ENCODE measurements around the gene SERPINB7. TPM values are rescaled to one million over a fixed set of nuclear protein-coding genes. Genes with fewer than 3 reads are reported as not detected.

Gene SERPINB7
- total RNA-seq, 1 experiment from 2014 or later = 74.5 TPM

GRCh38 chr18:63788447-63789096 is 13.4 kb downstream of the SERPINB7 start:
- DNase-seq (peak; percentile 96), ATAC-seq (peak; percentile 98)
- Histone ChIP-seq H3K36me3 (ENCODE audit: low read depth, low read length) (peaks cover 11% of the 10 kb centered on the region; the same call in 1 of the 2 replicates), H3K4me3 (ENCODE audit: low read length) (no peak overlapping the region), H3K9ac (ENCODE audit: low read length) (peak overlapping the region; percentile 93), H4K20me1 (ENCODE audit: low read length) (no peaks in the 10 kb centered on the region), H2AFZ (ENCODE audit: low read length) (no peak overlapping the region), H3K9me3 (ENCODE audit: low read length) (no peaks in the 10 kb centered on the region), H3K79me2 (ENCODE audit: low read length) (peaks cover 4% of the 10 kb centered on the region; the same call in 1 of the 2 replicates), H3F3A (ENCODE audit: low read length, unreplicated experiment) (peaks cover 10% of the 10 kb centered on the region), H3K27me3 (ENCODE audit: low read length) (no peaks in the 10 kb centered on the region), H3K4me2 (ENCODE audit: low read length) (peak overlapping the region; percentile 75), H3K4me1 (ENCODE audit: insufficient read depth, low read length) (peaks cover 32% of the 10 kb centered on the region), H3K9me2 (replicated peaks; ENCODE audit: low read length) (no peaks in the 10 kb centered on the region), H3K27ac (ENCODE audit: low read length) (peak overlapping the region; percentile 100)
- ChIA-PET CTCF (no interaction called here), POLR2A (ENCODE audit: unreplicated experiment) (no interaction called here)
- intact Hi-C loops (cut with micrococcal nuclease) = loop anchor here (1.0 kb wide), 1 partner anchor 44 kb away; no protein-coding TSS in a partner anchor
- no TSS peak for BruUV-seq (replicated peaks)
- no peak for TF ChIP-seq EZH2phosphoT487 (IDR thresholded peaks at IDR 0.05; ENCODE audit: borderline replicate concordance, low read length)
- TF ChIP-seq EZH2 (IDR thresholded peaks at IDR 0.05; ENCODE audit: low read length, unreplicated experiment) = no peak
- TF ChIP-seq, protein P1, sequence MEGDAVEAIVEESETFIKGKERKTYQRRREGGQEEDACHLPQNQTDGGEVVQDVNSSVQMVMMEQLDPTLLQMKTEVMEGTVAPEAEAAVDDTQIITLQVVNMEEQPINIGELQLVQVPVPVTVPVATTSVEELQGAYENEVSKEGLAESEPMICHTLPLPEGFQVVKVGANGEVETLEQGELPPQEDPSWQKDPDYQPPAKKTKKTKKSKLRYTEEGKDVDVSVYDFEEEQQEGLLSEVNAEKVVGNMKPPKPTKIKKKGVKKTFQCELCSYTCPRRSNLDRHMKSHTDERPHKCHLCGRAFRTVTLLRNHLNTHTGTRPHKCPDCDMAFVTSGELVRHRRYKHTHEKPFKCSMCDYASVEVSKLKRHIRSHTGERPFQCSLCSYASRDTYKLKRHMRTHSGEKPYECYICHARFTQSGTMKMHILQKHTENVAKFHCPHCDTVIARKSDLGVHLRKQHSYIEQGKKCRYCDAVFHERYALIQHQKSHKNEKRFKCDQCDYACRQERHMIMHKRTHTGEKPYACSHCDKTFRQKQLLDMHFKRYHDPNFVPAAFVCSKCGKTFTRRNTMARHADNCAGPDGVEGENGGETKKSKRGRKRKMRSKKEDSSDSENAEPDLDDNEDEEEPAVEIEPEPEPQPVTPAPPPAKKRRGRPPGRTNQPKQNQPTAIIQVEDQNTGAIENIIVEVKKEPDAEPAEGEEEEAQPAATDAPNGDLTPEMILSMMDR (conservative IDR thresholded peaks at IDR 0.05; ENCODE audit: low read depth, low read length) = no peak

DNA sequence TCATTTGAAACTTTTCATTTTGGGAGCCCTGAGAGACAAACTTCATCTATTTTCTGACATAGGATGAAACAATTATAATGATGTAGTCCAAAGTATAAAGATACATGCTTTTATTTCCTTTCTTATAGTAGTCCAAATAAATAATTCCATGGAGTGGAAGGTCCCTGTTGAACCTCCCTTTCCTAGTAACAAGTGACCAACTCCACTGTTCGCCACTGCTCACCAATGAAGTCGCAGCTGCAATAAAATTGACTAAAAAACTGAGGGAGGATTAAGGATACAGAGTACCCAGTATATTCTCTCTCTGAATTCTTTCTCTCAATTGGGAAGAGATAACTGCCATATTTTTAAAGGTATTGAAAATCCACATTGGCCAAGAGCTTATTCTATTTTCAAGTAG is 14.1 kb downstream of the SERPINB7 start:
- no peak for DNase-seq
- Histone ChIP-seq H3K9ac (ENCODE audit: low read length) (peak overlapping the region; percentile 93), H3K27me3 (ENCODE audit: low read length) (no peaks in the 10 kb centered on the region), H3K4me1 (ENCODE audit: insufficient read depth, low read length) (peaks cover 32% of the 10 kb centered on the region), H3K9me2 (replicated peaks; ENCODE audit: low read length) (no peaks in the 10 kb centered on the region), H3K79me2 (ENCODE audit: low read length) (peaks cover 4% of the 10 kb centered on the region; the same call in 1 of the 2 replicates), H3K9me3 (ENCODE audit: low read length) (no peaks in the 10 kb centered on the region), H3K4me3 (ENCODE audit: low read length) (no peak overlapping the region), H3K4me2 (ENCODE audit: low read length) (0 out of 2 replicates have a peak overlapping the region, but pooled peaks have one; percentile 19), H3K27ac (ENCODE audit: low read length) (peak overlapping the region; percentile 100), H3F3A (ENCODE audit: low read length, unreplicated experiment) (peaks cover 10% of the 10 kb centered on the region), H2AFZ (ENCODE audit: low read length) (no peak overlapping the region), H3K36me3 (ENCODE audit: low read depth, low read length) (0 out of 2 replicates have a peak, but pooled peaks cover 4% of the 10 kb centered on the region), H4K20me1 (ENCODE audit: low read length) (no peaks in the 10 kb centered on the region)
- ATAC-seq = no peak
- intact Hi-C loops (cut with micrococcal nuclease) = no loop called here
- ChIA-PET POLR2A (ENCODE audit: unreplicated experiment) (no interaction called here), CTCF (no interaction called here)
- no TSS peak for BruUV-seq (replicated peaks)
- TF ChIP-seq, protein P1 (conservative IDR thresholded peaks at IDR 0.05; ENCODE audit: low read depth, low read length) = no peak
- no peak for TF ChIP-seq EZH2 (IDR thresholded peaks at IDR 0.05; ENCODE audit: low read length, unreplicated experiment)
- no peak for TF ChIP-seq EZH2phosphoT487 (IDR thresholded peaks at IDR 0.05; ENCODE audit: borderline replicate concordance, low read length)

DNA sequence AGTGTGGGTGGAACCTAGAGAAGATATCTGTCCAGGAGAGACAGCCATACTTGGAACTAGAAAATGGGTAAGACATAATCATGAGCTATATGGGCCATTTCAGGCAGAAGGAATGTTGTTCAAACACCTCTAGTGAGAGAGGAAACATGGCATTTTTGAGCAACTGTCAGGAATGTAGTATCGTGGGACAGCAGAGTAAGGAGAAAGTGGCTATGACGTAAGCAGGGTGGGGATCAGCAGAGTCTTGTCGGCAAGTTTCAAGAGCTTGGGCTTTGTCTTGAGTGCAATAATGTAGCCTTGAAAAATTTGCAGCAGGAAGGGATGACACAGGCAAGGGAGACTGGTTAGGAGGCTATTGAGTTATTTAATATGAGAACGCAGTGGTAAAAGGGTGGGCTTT is 20.4 kb downstream of the SERPINB7 start:
- H3K36me3 ChIP-seq (ENCODE audit: low read depth, low read length) = peaks cover 23% of the 10 kb centered on the region
- no peaks in the 10 kb centered on the region for H3F3A ChIP-seq (ENCODE audit: low read length, unreplicated experiment)
- no peak for DNase-seq

More for the DNA sequence above, 20.4 kb downstream of the SERPINB7 start:
- Histone ChIP-seq H3K4me1 (ENCODE audit: insufficient read depth, low read length) (no peaks in the 10 kb centered on the region), H3K27me3 (ENCODE audit: low read length) (no peaks in the 10 kb centered on the region), H3K9me2 (replicated peaks; ENCODE audit: low read length) (no peaks in the 10 kb centered on the region), H3K79me2 (ENCODE audit: low read length) (no peaks in the 10 kb centered on the region), H3K27ac (ENCODE audit: low read length) (no peak overlapping the region), H3K9ac (ENCODE audit: low read length) (no peak overlapping the region), H4K20me1 (ENCODE audit: low read length) (no peaks in the 10 kb centered on the region), H3K4me3 (ENCODE audit: low read length) (no peak overlapping the region), H3K4me2 (ENCODE audit: low read length) (no peak overlapping the region), H3K9me3 (ENCODE audit: low read length) (no peaks in the 10 kb centered on the region), H2AFZ (ENCODE audit: low read length) (no peak overlapping the region)
- ATAC-seq = no peak
- intact Hi-C loops (cut with micrococcal nuclease) = no loop called here
- POLR2A ChIA-PET (ENCODE audit: unreplicated experiment) = no interaction called here
- no TSS peak for BruUV-seq (replicated peaks)
- TF ChIP-seq EZH2phosphoT487 (IDR thresholded peaks at IDR 0.05; ENCODE audit: borderline replicate concordance, low read length) = no peak
- TF ChIP-seq, protein P1 (conservative IDR thresholded peaks at IDR 0.05; ENCODE audit: low read depth, low read length) = no peak
- no peak for TF ChIP-seq EZH2 (IDR thresholded peaks at IDR 0.05; ENCODE audit: low read length, unreplicated experiment)
- CTCF ChIA-PET = no interaction called here
